Neuronal stem cell (in vitro differentiated cells): ENCODE data around the gene ZFX.

ENCODE experiments used
- DNase-seq: peaks from one replicate; pipeline ENCODE4 v3.0.0-alpha.2; 2013; ENCODE audit warnings: low spot score
- H2AFZ ChIP-seq: one replicate; pipeline ENCODE4 v1.6.1; 2013; ENCODE audit warnings: mild to moderate bottlenecking, low read length, inconsistent platforms
- H2AK5ac ChIP-seq: 2 replicates; pipeline ENCODE4 v1.6.1; 2013; ENCODE audit warnings: low read depth, mild to moderate bottlenecking, inconsistent platforms, low read length, moderate library complexity, mixed read lengths
- H2BK120ac ChIP-seq: 2 replicates; pipeline ENCODE4 v1.6.1; 2013; ENCODE audit warnings: low read depth, mild to moderate bottlenecking, inconsistent platforms, low read length, moderate library complexity, mixed read lengths
- H2BK12ac ChIP-seq: one replicate; pipeline ENCODE4 v1.6.1; 2013; ENCODE audit warnings: low read length, inconsistent platforms
- H2BK15ac ChIP-seq: 2 replicates; pipeline ENCODE4 v1.6.1; 2013; ENCODE audit warnings: mild to moderate bottlenecking, low read length, inconsistent platforms, mixed read lengths
- H2BK5ac ChIP-seq: one replicate; pipeline ENCODE4 v1.6.1; 2013; ENCODE audit warnings: inconsistent platforms, mild to moderate bottlenecking, low read length, moderate library complexity
- H3K14ac ChIP-seq: one replicate; pipeline ENCODE4 v1.6.1; 2013; ENCODE audit warnings: low read length, inconsistent platforms
- H3K18ac ChIP-seq: 2 replicates; pipeline ENCODE4 v1.6.1; 2013; ENCODE audit warnings: low read length, inconsistent platforms
- H3K23ac ChIP-seq: 2 replicates; pipeline ENCODE4 v1.6.1; 2013; ENCODE audit warnings: low read depth, mild to moderate bottlenecking, mixed read lengths, low read length, inconsistent platforms; ENCODE audit not compliant: poor library complexity
- H3K27ac ChIP-seq: replicated peaks from 3 replicates; pipeline ENCODE4 v1.5.1; 2013; ENCODE audit warnings: low read length, inconsistent platforms
- H3K27me3 ChIP-seq, 3 experiments: 2 replicates each; pipeline ENCODE4 v1.6.1; 2013; ENCODE audit warnings: low read length in 3 of 3, mild to moderate bottlenecking in 2 of 3, inconsistent platforms in 1 of 3, low read depth in 1 of 3, mixed read lengths in 1 of 3, moderate library complexity in 1 of 3; ENCODE audit not compliant: control insufficient read depth in 3 of 3, insufficient read depth in 3 of 3
- H3K36me3 ChIP-seq, 2 donors: replicated peaks in 1 of 2; 2 replicates each; pipeline ENCODE4 v1.6.1; 2013; ENCODE audit warnings: low read length in 2 of 2; ENCODE audit not compliant: control insufficient read depth in 2 of 2, insufficient read depth in 2 of 2
- H3K4ac ChIP-seq: 2 replicates; pipeline ENCODE4 v1.6.1; 2013; ENCODE audit warnings: inconsistent platforms, mild to moderate bottlenecking, low read length, moderate library complexity
- H3K4me1 ChIP-seq, 2 donors: 1 replicate in 1 of 2; 2 replicates in 1 of 2; pipeline ENCODE4 v1.6.1; 2013; ENCODE audit warnings: low read length in 2 of 2, low read depth in 1 of 2; ENCODE audit not compliant: control insufficient read depth in 2 of 2, insufficient read depth in 1 of 2
- H3K4me2 ChIP-seq: one replicate; pipeline ENCODE4 v1.6.1; 2013; ENCODE audit warnings: mild to moderate bottlenecking, low read length, inconsistent platforms; ENCODE audit not compliant: insufficient read depth, poor library complexity, severe bottlenecking
- H3K4me3 ChIP-seq, 2 donors: 2 replicates each; pipeline ENCODE4 v1.5.1; 2013; ENCODE audit warnings: low read length in 2 of 2, mild to moderate bottlenecking in 2 of 2, inconsistent platforms in 1 of 2, moderate library complexity in 1 of 2
- H3K79me1 ChIP-seq: one replicate; pipeline ENCODE4 v1.6.1; 2013; ENCODE audit warnings: low read depth, mild to moderate bottlenecking, inconsistent platforms, low read length, moderate library complexity
- H3K9ac ChIP-seq: one replicate; pipeline ENCODE4 v1.6.1; 2013; ENCODE audit warnings: mild to moderate bottlenecking, low read depth, low read length, inconsistent platforms; ENCODE audit not compliant: poor library complexity
- H3K9me3 ChIP-seq, 2 donors: replicated peaks in 1 of 2; 2 replicates each; pipeline versions ENCODE3 to v1.6.1; 2013; ENCODE audit warnings: low read length in 2 of 2, mild to moderate bottlenecking in 2 of 2, inconsistent platforms in 1 of 2, low read depth in 1 of 2, mixed read lengths in 1 of 2, moderate library complexity in 1 of 2; ENCODE audit not compliant: control insufficient read depth in 2 of 2, insufficient read depth in 1 of 2
- H4K8ac ChIP-seq: one replicate; pipeline ENCODE4 v1.6.1; 2013; ENCODE audit warnings: low read depth, mild to moderate bottlenecking, inconsistent platforms, low read length, moderate library complexity
- H4K91ac ChIP-seq: one replicate; pipeline ENCODE4 v1.6.1; 2013; ENCODE audit warnings: low read length, low read depth, mild to moderate bottlenecking, inconsistent platforms; ENCODE audit not compliant: poor library complexity
- WGBS, 2 donors: extraction: QIAGEN DNeasy Blood & Tissue Kit; methylation state at CpG; one replicate each; pipeline ENCODE4 v1.1.7; 2013; ENCODE audit warnings: missing lambda C conversion rate in 2 of 2, mixed read lengths in 1 of 2; ENCODE audit not compliant: insufficient read length in 2 of 2, insufficient replicate concordance in 1 of 2; ENCODE audit errors: extremely low coverage in 2 of 2; 5-methylcytosine and 5-hydroxymethylcytosine counted together

Gene ZFX

DNA sequence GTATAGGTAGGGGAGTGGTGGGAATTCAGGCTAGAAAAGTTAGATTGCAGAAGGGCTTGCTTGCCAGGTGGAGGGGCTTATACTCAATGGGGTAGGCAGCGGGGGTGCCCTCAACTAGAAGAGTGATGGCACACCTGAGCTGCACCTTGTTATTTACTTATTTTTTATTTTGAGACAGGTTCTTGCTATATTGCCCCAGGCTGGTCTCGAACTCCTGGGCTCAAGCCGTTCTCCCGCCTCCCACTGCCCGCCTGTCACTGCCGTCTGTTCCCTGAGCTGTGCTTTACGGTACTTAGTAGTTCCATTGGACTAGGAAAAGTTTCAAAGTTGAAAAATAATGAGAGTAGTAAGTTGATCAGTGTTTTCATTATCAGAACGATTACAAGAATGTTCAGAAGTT is 2.0 kb downstream of the ZFX start:
- Histone ChIP-seq H3K4ac (no peak overlapping the region), H3K27me3 (no peaks in the 10 kb centered on the region), H3K14ac (no peak overlapping the region), H2BK12ac (no peak overlapping the region), H2BK15ac (no peak overlapping the region), H4K8ac (no peak overlapping the region), H3K79me1 (no peaks in the 10 kb centered on the region), H3K9ac (no peak overlapping the region), H3K23ac (no peak overlapping the region), H2AK5ac (no peak overlapping the region), H2AFZ (no peak overlapping the region), H3K4me1 (peaks cover 0 to 17% of the 10 kb centered on the region in 2 donors), H3K18ac (no peak overlapping the region), H3K27ac (no peak overlapping the region), H3K4me2 (peak overlapping the region; percentile 29), H3K36me3 (peaks cover 0 to 45% of the 10 kb centered on the region in 2 donors), H3K4me3 (peak overlapping the region in 1 of 2 donors; percentile 75), H4K91ac (no peak overlapping the region), H3K9me3 (no peaks in the 10 kb centered on the region), H2BK5ac (no peak overlapping the region), H2BK120ac (no peak overlapping the region)
- no CpG with 5 or more reads among the region's 8 CpGs for WGBS, 2 donors
- no peak for DNase-seq

DNA sequence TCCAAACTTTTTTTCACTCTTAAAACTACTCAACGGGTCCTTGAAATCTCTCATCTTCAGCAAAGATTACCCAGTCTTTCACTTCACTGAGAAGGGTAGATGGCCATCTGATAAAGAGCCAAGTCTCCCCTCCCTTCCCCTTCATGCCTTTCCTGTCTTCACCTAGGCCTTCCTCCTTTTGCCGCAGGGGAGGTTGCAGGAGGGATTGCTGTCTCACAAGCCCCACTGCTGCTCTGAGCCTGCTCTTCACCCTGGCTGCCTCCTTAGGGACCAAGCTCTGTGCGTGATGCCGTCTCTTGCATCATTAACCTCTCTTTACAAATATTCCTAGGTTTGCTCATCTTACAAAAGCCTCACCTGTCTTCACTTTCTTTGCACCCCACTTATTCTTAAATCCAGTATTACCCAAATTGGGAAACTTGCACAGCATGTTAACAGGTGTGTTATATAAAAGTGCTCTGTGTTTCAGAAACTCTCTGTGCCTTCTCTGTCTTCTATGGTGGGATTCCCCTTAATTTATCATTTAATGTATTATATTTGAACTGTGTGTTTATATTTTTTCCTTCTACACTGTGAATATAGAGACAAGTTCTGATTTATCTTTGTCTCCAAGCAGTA is 3.8 kb downstream of the ZFX start:
- Histone ChIP-seq H2AFZ (no peak overlapping the region), H2BK15ac (no peak overlapping the region), H3K27ac (no peak overlapping the region), H3K36me3 (peaks cover 0 to 54% of the 10 kb centered on the region in 2 donors), H3K27me3 (no peaks in the 10 kb centered on the region), H3K9me3 (no peaks in the 10 kb centered on the region), H2BK120ac (no peak overlapping the region), H3K4me1 (peaks cover 0 to 10% of the 10 kb centered on the region in 2 donors), H3K79me1 (no peaks in the 10 kb centered on the region), H3K4me2 (no peak overlapping the region), H2BK5ac (no peak overlapping the region), H2BK12ac (no peak overlapping the region), H3K4ac (no peak overlapping the region), H3K14ac (no peak overlapping the region), H3K9ac (no peak overlapping the region), H3K4me3 (no peak overlapping the region), H3K23ac (no peak overlapping the region), H3K18ac (no peak overlapping the region), H2AK5ac (no peak overlapping the region), H4K8ac (no peak overlapping the region), H4K91ac (no peak overlapping the region)
- no peak for DNase-seq
- no CpG with 5 or more reads among the region's 4 CpGs for WGBS, 2 donors

DNA sequence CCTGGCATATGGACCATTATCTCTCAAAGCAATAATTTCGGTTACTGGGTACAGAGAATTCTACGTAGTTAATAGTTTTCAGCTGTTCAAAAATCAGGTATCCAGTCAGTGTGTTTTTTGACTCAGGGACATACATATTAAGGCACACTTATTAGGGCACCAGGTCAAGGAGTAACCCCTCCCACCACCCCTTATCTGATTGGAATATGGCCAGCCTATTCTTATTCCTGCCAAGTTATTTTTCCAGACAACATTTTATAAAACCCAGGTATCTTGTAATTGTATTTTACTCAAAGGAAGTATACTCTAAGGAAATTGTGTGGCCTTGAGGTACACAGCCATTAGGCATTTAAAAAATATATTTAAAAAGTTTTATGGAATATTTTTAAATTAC is 4.3 kb downstream of the ZFX start:
- Histone ChIP-seq H3K79me1 (no peaks in the 10 kb centered on the region), H3K4me2 (no peak overlapping the region), H3K27me3 (no peaks in the 10 kb centered on the region), H3K27ac (no peak overlapping the region), H2AFZ (no peak overlapping the region), H3K18ac (no peak overlapping the region), H3K4ac (no peak overlapping the region), H2AK5ac (no peak overlapping the region), H4K8ac (no peak overlapping the region), H3K14ac (no peak overlapping the region), H3K9ac (no peak overlapping the region), H3K36me3 (peaks cover 0 to 54% of the 10 kb centered on the region in 2 donors), H3K4me1 (peaks cover 0 to 5% of the 10 kb centered on the region in 2 donors), H3K4me3 (no peak overlapping the region), H2BK120ac (no peak overlapping the region), H3K9me3 (no peaks in the 10 kb centered on the region), H2BK12ac (no peak overlapping the region), H4K91ac (no peak overlapping the region), H2BK15ac (no peak overlapping the region), H2BK5ac (no peak overlapping the region), H3K23ac (no peak overlapping the region)
- WGBS, 2 donors, result no CpG with 5 or more reads among the region's 2 CpGs
- DNase-seq, result no peak

DNA sequence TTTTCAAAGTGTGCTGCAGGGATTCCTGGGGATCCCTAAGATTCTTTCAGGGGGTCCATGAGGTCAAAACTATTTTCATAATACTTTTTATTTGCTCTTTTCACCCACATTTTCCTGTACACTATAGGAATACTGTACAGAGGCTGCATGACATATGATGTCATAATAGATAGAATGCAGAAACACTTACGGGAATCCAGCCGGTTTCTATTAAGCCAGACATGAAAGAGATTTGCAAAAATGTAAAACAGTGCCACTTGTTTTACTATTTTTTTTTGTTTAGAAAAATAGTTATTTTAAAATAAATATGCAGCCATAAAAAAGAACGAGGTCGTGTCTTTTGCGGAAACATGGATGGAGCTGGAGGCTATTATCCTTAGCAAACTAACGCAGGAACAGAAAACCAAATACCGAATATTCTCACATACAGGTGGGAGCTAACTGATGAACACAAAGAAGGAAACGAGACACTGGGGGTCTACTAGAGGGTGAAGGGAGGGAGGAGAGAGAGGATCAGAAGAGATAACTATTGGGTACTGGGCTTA is 5.0 kb downstream of the ZFX start:
- DNase-seq, result no peak
- no peak overlapping the region for H3K18ac ChIP-seq
- H4K8ac ChIP-seq, result no peak overlapping the region
- H3K9me3 ChIP-seq, result no peaks in the 10 kb centered on the region
- peaks cover 0 to 5% of the 10 kb centered on the region in 2 donors for H3K4me1 ChIP-seq
- no peak overlapping the region for H3K4me2 ChIP-seq
- no peak overlapping the region for H2AFZ ChIP-seq
- H3K36me3 ChIP-seq, result peaks cover 0 to 54% of the 10 kb centered on the region in 2 donors
- no peak overlapping the region for H3K14ac ChIP-seq
- H4K91ac ChIP-seq, result no peak overlapping the region
- H3K9ac ChIP-seq, result no peak overlapping the region
- no peak overlapping the region for H2BK12ac ChIP-seq
- no peak overlapping the region for H3K4me3 ChIP-seq
- no peak overlapping the region for H2BK15ac ChIP-seq
- H3K23ac ChIP-seq, result no peak overlapping the region
- H3K27me3 ChIP-seq, result no peaks in the 10 kb centered on the region
- H2BK120ac ChIP-seq, result no peak overlapping the region
- H2AK5ac ChIP-seq, result no peak overlapping the region
- H3K4ac ChIP-seq, result no peak overlapping the region
- no peak overlapping the region for H2BK5ac ChIP-seq
- H3K79me1 ChIP-seq, result no peaks in the 10 kb centered on the region
- no CpG with 5 or more reads among the region's 8 CpGs for WGBS, 2 donors
- H3K27ac ChIP-seq, result no peak overlapping the region
